HepG2 (cell line): ENCODE measurements around the gene CAD. TPM values are rescaled to one million over a fixed set of nuclear protein-coding genes. Genes with fewer than 3 reads are reported as not detected.

Source experiments
- CBX1 ChIP-seq: IDR thresholded peaks from one replicate; pipeline ENCODE4 v1.6.1; 2016; ENCODE audit warnings: antibody characterized with exemption, low read depth
- FIP1L1 ChIP-seq: fragments of 200-400 bp; formaldehyde crosslinking; IDR thresholded peaks from 2 replicates; pipeline ENCODE4 v1.6.1; 2018; ENCODE audit warnings: low read depth, mild to moderate bottlenecking, low read length, moderate library complexity, borderline replicate concordance; ENCODE audit not compliant: insufficient read depth
- ISL2 ChIP-seq: sonication (generic); formaldehyde crosslinking; IDR thresholded peaks from 2 replicates; pipeline ENCODE4 v1.5.0; 2020; ENCODE audit warnings: missing genetic modification reagents
- JUND ChIP-seq: sonication (generic); formaldehyde crosslinking; IDR thresholded peaks from 2 replicates; pipeline ENCODE4 v1.8.0; 2022; ENCODE audit warnings: mild to moderate bottlenecking, missing genetic modification reagents
- KLF11 ChIP-seq: IDR thresholded peaks from 2 replicates; pipeline ENCODE4 v1.6.1; 2016; ENCODE audit warnings: missing compliant biosample characterization
- KLF9 ChIP-seq: IDR thresholded peaks from 2 replicates; pipeline ENCODE4 v1.6.1; 2016; ENCODE audit warnings: low read depth
- MBD4 ChIP-seq: IDR thresholded peaks from 2 replicates; pipeline ENCODE4 v1.6.1; 2012; ENCODE audit warnings: low read length, inconsistent platforms, borderline replicate concordance
- MTF2 ChIP-seq: sonication (generic); formaldehyde crosslinking; IDR thresholded peaks from 2 replicates; pipeline ENCODE4 v1.5.0; 2020; ENCODE audit warnings: missing genetic modification reagents, borderline replicate concordance
- NR2F2 ChIP-seq: IDR thresholded peaks from 2 replicates; pipeline ENCODE4 v1.6.1; 2012; ENCODE audit warnings: low read depth, inconsistent platforms, borderline replicate concordance
- RARG ChIP-seq: sonication (generic); formaldehyde crosslinking; IDR thresholded peaks from 2 replicates; pipeline ENCODE4 v1.4.0; 2020; ENCODE audit warnings: low read depth, mild to moderate bottlenecking, missing genetic modification reagents
- RXRB ChIP-seq: IDR thresholded peaks from 2 replicates; pipeline ENCODE4 v1.6.1; 2016; ENCODE audit warnings: borderline replicate concordance, missing genetic modification reagents, missing compliant biosample characterization
- SIX1 ChIP-seq: sonication (generic); formaldehyde crosslinking; IDR thresholded peaks from 2 replicates; pipeline ENCODE4 v1.4.0; 2020; ENCODE audit warnings: missing genetic modification reagents, borderline replicate concordance
- SP4 ChIP-seq: sonication (generic); formaldehyde crosslinking; IDR thresholded peaks from 2 replicates; pipeline ENCODE4 v1.8.1; 2023; ENCODE audit warnings: mild to moderate bottlenecking, missing genetic modification reagents
- ZNF235 ChIP-seq: sonication (generic); formaldehyde crosslinking; IDR thresholded peaks from 2 replicates; pipeline ENCODE4 v1.8.1; 2023; ENCODE audit warnings: mild to moderate bottlenecking, missing genetic modification reagents, borderline replicate concordance
- ZNF484 ChIP-seq: sonication (generic); formaldehyde crosslinking; IDR thresholded peaks from 2 replicates; pipeline ENCODE4 v1.5.1; 2020; ENCODE audit warnings: mild to moderate bottlenecking, low read depth, missing genetic modification reagents, borderline replicate concordance
- ZNF747 ChIP-seq: sonication (generic); formaldehyde crosslinking; IDR thresholded peaks from 2 replicates; pipeline ENCODE4 v1.8.1; 2023; ENCODE audit warnings: missing genetic modification reagents, mild to moderate bottlenecking, borderline replicate concordance
- ZNF792 ChIP-seq: IDR thresholded peaks from 2 replicates; pipeline ENCODE4 v1.6.1; 2016
- polyA plus RNA-seq, 8 experiments: library from polyadenylated mRNA; depleted of rRNA in 3 of 8; stranded (reverse) in 7 of 8; unstranded in 1 of 8; fragments of >200 nt; fragmentation: Illumina TruSeq in 4 of 8; extraction: Trizol in 4 of 8; gene quantifications; 2 replicates each; pipeline versions ENCODE4 v1.2.1 to v1.2.3, GENCODE V29; 2011 to 2016; ENCODE audit warnings: low read depth in 4 of 8, missing spikeins in 1 of 8, mixed read lengths in 1 of 8; ENCODE audit not compliant: insufficient read depth in 1 of 8
- total RNA-seq, 5 experiments: library from RNA; depleted of rRNA; stranded (reverse); fragments of >200 nt; fragmentation: Illumina TruSeq; extraction: Trizol; gene quantifications; 2 replicates each; pipeline ENCODE4 v1.2.3, GENCODE V29; 2016; ENCODE audit warnings: low read depth in 1 of 5
- TF ChIP-seq, protein P1 (sequence below): sonication (generic); formaldehyde crosslinking; IDR thresholded peaks from 2 replicates; pipeline ENCODE4 v1.4.0; 2020; ENCODE audit warnings: mild to moderate bottlenecking, missing genetic modification reagents
- TF ChIP-seq, protein P2 (sequence below): sonication (generic); formaldehyde crosslinking; IDR thresholded peaks from 2 replicates; pipeline ENCODE4 v1.9.0; 2022; ENCODE audit warnings: low read depth, missing genetic modification reagents
- TF ChIP-seq, protein P3 (sequence below): sonication (generic); formaldehyde crosslinking; IDR thresholded peaks from 2 replicates; pipeline ENCODE4 v1.4.0; 2020; ENCODE audit warnings: mild to moderate bottlenecking, missing genetic modification reagents
- TF ChIP-seq, protein P4 (sequence below): sonication (generic); formaldehyde crosslinking; IDR thresholded peaks from 2 replicates; pipeline ENCODE4 v1.4.0; 2020; ENCODE audit warnings: missing genetic modification reagents, mild to moderate bottlenecking, borderline replicate concordance
- TF ChIP-seq, protein P5 (sequence below): sonication (generic); formaldehyde crosslinking; IDR thresholded peaks from 2 replicates; pipeline ENCODE4 v1.5.0; 2020; ENCODE audit warnings: missing genetic modification reagents

CAD gene
- total and polyA plus RNA-seq, 2 of the 13 experiments (the other 11 are each of a cell fraction or from before 2014, with no cell fraction given) = 21.7 to 37.0 TPM

DNA sequence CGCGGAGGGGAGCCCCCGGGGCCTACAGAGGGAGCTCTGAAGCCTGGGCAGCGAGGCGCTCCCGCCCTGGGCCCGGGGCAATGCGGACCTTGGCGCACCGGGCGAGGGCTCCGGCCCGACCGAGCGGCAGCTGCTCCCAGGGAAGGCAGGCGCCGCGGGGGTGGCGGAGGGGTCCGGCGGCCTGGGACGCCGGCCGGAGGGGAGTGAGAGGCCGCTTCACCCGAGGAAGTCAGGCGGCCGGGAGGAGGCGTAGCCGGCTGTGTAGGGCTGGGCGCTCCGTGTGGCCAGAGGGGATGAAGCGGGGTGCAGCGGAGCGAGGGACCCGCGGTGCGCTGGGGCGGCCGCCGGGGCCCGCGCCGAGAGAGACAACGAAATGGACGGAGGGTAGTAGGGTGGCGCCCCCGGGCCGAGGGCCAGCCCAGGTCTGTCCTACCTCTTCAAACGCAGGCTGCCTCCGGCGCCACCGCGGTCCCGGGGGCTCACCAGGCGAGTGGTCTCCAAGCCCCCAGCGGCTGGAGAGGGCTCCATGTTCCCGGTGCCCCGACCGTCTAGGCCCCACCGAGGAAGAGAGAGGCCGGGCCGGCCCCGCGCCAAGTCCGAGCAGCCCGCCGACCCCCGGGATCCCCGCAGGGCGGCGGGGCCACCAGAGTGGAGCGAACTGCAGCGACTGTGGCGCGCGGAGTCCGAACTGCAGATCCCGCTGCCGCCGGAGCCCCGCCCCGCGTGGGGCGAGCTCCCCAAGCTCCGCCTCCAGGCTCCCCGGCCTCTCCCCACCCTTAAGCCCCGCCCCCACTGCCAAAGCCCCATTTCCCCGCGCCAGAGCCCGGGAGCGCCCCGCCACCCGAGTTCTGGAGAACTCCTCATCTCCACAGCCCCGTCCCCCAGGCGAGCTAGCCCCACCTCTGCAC lies 45.5 kb downstream of the CAD start, which contains the start of gene SLC30A3 (continued):
- TF ChIP-seq ZNF747 (CRISPR knock-in tag) (no peak), ISL2 (CRISPR knock-in tag) (peak; percentile 34; the same call in 1 of the 2 replicates), KLF9 (CRISPR knock-in tag) (no peak), ZNF484 (no peak), FIP1L1 (no peak), JUND (CRISPR knock-in tag) (no peak), ZNF235 (CRISPR knock-in tag) (no peak), SIX1 (no peak), KLF11 (CRISPR knock-in tag) (no peak), SP4 (CRISPR knock-in tag) (no peak), NR2F2 (no peak), ZNF792 (no peak), CBX1 (no peak), RXRB (CRISPR knock-in tag) (no peak), MBD4 (no peak), MTF2 (peak; percentile 86; the same call in 1 of the 2 replicates), RARG (CRISPR knock-in tag) (no peak)
- TF ChIP-seq, protein P1, sequence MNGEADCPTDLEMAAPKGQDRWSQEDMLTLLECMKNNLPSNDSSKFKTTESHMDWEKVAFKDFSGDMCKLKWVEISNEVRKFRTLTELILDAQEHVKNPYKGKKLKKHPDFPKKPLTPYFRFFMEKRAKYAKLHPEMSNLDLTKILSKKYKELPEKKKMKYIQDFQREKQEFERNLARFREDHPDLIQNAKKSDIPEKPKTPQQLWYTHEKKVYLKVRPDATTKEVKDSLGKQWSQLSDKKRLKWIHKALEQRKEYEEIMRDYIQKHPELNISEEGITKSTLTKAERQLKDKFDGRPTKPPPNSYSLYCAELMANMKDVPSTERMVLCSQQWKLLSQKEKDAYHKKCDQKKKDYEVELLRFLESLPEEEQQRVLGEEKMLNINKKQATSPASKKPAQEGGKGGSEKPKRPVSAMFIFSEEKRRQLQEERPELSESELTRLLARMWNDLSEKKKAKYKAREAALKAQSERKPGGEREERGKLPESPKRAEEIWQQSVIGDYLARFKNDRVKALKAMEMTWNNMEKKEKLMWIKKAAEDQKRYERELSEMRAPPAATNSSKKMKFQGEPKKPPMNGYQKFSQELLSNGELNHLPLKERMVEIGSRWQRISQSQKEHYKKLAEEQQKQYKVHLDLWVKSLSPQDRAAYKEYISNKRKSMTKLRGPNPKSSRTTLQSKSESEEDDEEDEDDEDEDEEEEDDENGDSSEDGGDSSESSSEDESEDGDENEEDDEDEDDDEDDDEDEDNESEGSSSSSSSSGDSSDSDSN = peak; percentile 69; the same call in 1 of the 2 replicates
- TF ChIP-seq, protein P2, sequence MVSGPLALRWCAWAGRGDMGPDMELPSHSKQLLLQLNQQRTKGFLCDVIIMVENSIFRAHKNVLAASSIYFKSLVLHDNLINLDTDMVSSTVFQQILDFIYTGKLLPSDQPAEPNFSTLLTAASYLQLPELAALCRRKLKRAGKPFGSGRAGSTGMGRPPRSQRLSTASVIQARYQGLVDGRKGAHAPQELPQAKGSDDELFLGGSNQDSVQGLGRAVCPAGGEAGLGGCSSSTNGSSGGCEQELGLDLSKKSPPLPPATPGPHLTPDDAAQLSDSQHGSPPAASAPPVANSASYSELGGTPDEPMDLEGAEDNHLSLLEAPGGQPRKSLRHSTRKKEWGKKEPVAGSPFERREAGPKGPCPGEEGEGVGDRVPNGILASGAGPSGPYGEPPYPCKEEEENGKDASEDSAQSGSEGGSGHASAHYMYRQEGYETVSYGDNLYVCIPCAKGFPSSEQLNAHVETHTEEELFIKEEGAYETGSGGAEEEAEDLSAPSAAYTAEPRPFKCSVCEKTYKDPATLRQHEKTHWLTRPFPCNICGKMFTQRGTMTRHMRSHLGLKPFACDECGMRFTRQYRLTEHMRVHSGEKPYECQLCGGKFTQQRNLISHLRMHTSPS (CRISPR knock-in tag) = no peak
- TF ChIP-seq, protein P3, sequence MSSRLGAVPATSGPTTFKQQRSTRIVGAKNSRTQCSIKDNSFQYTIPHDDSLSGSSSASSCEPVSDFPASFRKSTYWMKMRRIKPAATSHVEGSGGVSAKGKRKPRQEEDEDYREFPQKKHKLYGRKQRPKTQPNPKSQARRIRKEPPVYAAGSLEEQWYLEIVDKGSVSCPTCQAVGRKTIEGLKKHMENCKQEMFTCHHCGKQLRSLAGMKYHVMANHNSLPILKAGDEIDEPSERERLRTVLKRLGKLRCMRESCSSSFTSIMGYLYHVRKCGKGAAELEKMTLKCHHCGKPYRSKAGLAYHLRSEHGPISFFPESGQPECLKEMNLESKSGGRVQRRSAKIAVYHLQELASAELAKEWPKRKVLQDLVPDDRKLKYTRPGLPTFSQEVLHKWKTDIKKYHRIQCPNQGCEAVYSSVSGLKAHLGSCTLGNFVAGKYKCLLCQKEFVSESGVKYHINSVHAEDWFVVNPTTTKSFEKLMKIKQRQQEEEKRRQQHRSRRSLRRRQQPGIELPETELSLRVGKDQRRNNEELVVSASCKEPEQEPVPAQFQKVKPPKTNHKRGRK (CRISPR knock-in tag) = no peak
- TF ChIP-seq, protein P4, sequence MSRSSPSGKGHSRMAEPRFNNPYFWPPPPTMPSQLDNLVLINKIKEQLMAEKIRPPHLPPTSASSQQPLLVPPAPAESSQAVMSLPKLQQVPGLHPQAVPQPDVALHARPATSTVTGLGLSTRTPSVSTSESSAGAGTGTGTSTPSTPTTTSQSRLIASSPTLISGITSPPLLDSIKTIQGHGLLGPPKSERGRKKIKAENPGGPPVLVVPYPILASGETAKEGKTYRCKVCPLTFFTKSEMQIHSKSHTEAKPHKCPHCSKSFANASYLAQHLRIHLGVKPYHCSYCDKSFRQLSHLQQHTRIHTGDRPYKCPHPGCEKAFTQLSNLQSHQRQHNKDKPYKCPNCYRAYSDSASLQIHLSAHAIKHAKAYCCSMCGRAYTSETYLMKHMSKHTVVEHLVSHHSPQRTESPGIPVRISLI = no peak
- TF ChIP-seq, protein P5, sequence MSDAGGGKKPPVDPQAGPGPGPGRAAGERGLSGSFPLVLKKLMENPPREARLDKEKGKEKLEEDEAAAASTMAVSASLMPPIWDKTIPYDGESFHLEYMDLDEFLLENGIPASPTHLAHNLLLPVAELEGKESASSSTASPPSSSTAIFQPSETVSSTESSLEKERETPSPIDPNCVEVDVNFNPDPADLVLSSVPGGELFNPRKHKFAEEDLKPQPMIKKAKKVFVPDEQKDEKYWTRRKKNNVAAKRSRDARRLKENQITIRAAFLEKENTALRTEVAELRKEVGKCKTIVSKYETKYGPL (CRISPR knock-in tag) = no peak
